Measurements from ENCODE around the gene TMEM255B. TPM values are rescaled to one million over a fixed set of nuclear protein-coding genes. Genes with fewer than 3 reads are reported as not detected.
A peak's percentile ranks its signal among the peaks of the same experiment; 100 is the strongest.

The TMEM255B gene
- total RNA-seq, 1 experiment from 2014 or later, result 7.0 TPM

- CTCF ChIA-PET, result interaction anchor here (0.7 to 1.2 kb wide), 2 partner anchors 12 to 215 kb away, joined by 3 to 4 read pairs; no protein-coding TSS in a partner anchor
- Mint-ChIP-seq H3K4me1 (ENCODE audit: insufficient read depth, unreplicated experiment) (no peaks in the 10 kb centered on the region), H3K4me3 (ENCODE audit: unreplicated experiment) (no peak overlapping the region), H3K9me3 (ENCODE audit: unreplicated experiment) (no peaks in the 10 kb centered on the region), H3K27ac (ENCODE audit: low read depth, unreplicated experiment) (no peak overlapping the region), H3K36me3 (ENCODE audit: insufficient read depth, unreplicated experiment) (no peaks in the 10 kb centered on the region), H3K27me3 (ENCODE audit: insufficient read depth, unreplicated experiment) (no peaks in the 10 kb centered on the region)
- TF ChIP-seq CTCF (IDR thresholded peaks at IDR 0.05; ENCODE audit: unreplicated experiment), result no peak
- POLR2A ChIA-PET, result no interaction called here
- intact Hi-C loops (cut with micrococcal nuclease), result no loop called here
- no TSS peak for BruUV-seq (replicated peaks)
- DNase-seq (ENCODE audit: unreplicated experiment), result no peak
Observed at GRCh38 chr13:113801289-113801961, 42.4 kb downstream of the TMEM255B start.

- CTCF ChIA-PET, result interaction anchor here (0.7 to 1.2 kb wide), 2 partner anchors 13 to 216 kb away, joined by 3 to 4 read pairs; no protein-coding TSS in a partner anchor
- no peak for TF ChIP-seq CTCF (IDR thresholded peaks at IDR 0.05; ENCODE audit: unreplicated experiment)
- no peaks in the 10 kb centered on the region for H3K9me3 Mint-ChIP-seq (ENCODE audit: unreplicated experiment)
- H3K36me3 Mint-ChIP-seq (ENCODE audit: insufficient read depth, unreplicated experiment), result no peaks in the 10 kb centered on the region
- no peak overlapping the region for H3K4me3 Mint-ChIP-seq (ENCODE audit: unreplicated experiment)
- no peaks in the 10 kb centered on the region for H3K4me1 Mint-ChIP-seq (ENCODE audit: insufficient read depth, unreplicated experiment)
- intact Hi-C loops (cut with micrococcal nuclease), result no loop called here
- H3K27ac Mint-ChIP-seq (ENCODE audit: low read depth, unreplicated experiment), result no peak overlapping the region
- H3K27me3 Mint-ChIP-seq (ENCODE audit: insufficient read depth, unreplicated experiment), result no peaks in the 10 kb centered on the region
- no TSS peak for BruUV-seq (replicated peaks)
- POLR2A ChIA-PET, result no interaction called here
- peak; percentile 66 for DNase-seq (ENCODE audit: unreplicated experiment)
Observed at GRCh38 chr13:113802090-113802531, 43.1 kb downstream of the TMEM255B start.

GRCh38 chr13:113802761-113803160 is 43.7 kb downstream of the TMEM255B start:
- Mint-ChIP-seq H3K27me3 (ENCODE audit: insufficient read depth, unreplicated experiment) (no peaks in the 10 kb centered on the region), H3K9me3 (ENCODE audit: unreplicated experiment) (no peaks in the 10 kb centered on the region), H3K4me3 (ENCODE audit: unreplicated experiment) (no peak overlapping the region), H3K4me1 (ENCODE audit: insufficient read depth, unreplicated experiment) (no peaks in the 10 kb centered on the region), H3K27ac (ENCODE audit: low read depth, unreplicated experiment) (no peak overlapping the region), H3K36me3 (ENCODE audit: insufficient read depth, unreplicated experiment) (no peaks in the 10 kb centered on the region)
- BruUV-seq (replicated peaks), result no TSS peak
- ChIA-PET CTCF (interaction anchor here (1.2 kb wide), 1 partner anchor 217 kb away, joined by 4 read pairs; no protein-coding TSS in a partner anchor), POLR2A (interaction anchor here (0.7 kb wide), 1 partner anchor 12 kb away, joined by 3 read pairs; no protein-coding TSS in a partner anchor)
- intact Hi-C loops (cut with micrococcal nuclease), result no loop called here
- no peak for DNase-seq (ENCODE audit: unreplicated experiment)
- no peak for TF ChIP-seq CTCF (IDR thresholded peaks at IDR 0.05; ENCODE audit: unreplicated experiment)

- H3K9me3 Mint-ChIP-seq (ENCODE audit: unreplicated experiment), result no peaks in the 10 kb centered on the region
- no peak for TF ChIP-seq CTCF (IDR thresholded peaks at IDR 0.05; ENCODE audit: unreplicated experiment)
- no peak overlapping the region for H3K4me3 Mint-ChIP-seq (ENCODE audit: unreplicated experiment)
- no peaks in the 10 kb centered on the region for H3K36me3 Mint-ChIP-seq (ENCODE audit: insufficient read depth, unreplicated experiment)
- no peak overlapping the region for H3K27ac Mint-ChIP-seq (ENCODE audit: low read depth, unreplicated experiment)
- ChIA-PET POLR2A (interaction anchor here (0.7 kb wide), 1 partner anchor 11 kb away, joined by 3 read pairs; no protein-coding TSS in a partner anchor), CTCF (no interaction called here)
- no peaks in the 10 kb centered on the region for H3K4me1 Mint-ChIP-seq (ENCODE audit: insufficient read depth, unreplicated experiment)
- no TSS peak for BruUV-seq (replicated peaks)
- DNase-seq (ENCODE audit: unreplicated experiment), result no peak
- no peaks in the 10 kb centered on the region for H3K27me3 Mint-ChIP-seq (ENCODE audit: insufficient read depth, unreplicated experiment)
- intact Hi-C loops (cut with micrococcal nuclease), result no loop called here
Observed at GRCh38 chr13:113803409-113804016, 44.5 kb downstream of the TMEM255B start.

Data from MCF 10A (cell line).